ENCODE results near the gene C1orf53. TPM values are rescaled to one million over a fixed set of nuclear protein-coding genes. Genes with fewer than 3 reads are reported as not detected.

Gene C1orf53
- total and polyA plus RNA-seq, 9 of the 15 experiments (the other 6 are each of a cell fraction or from before 2014, with no cell fraction given), result 0.31 to 3.2 (median 2.3) TPM

- TF ChIP-seq, protein P1, sequence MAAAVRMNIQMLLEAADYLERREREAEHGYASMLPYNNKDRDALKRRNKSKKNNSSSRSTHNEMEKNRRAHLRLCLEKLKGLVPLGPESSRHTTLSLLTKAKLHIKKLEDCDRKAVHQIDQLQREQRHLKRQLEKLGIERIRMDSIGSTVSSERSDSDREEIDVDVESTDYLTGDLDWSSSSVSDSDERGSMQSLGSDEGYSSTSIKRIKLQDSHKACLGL (CRISPR knock-in tag; IDR thresholded peaks at IDR 0.05; ENCODE audit: borderline replicate concordance, poor library complexity, severe bottlenecking), result no peak
- no peak for TF ChIP-seq ZNF830 (CRISPR knock-in tag; IDR thresholded peaks at IDR 0.05)
- no peak for TF ChIP-seq ZBTB26 (CRISPR knock-in tag; IDR thresholded peaks at IDR 0.05)
- TF ChIP-seq E2F5 (CRISPR knock-in tag; IDR thresholded peaks at IDR 0.05), result no peak
- TF ChIP-seq POLR3A (IDR thresholded peaks at IDR 0.05; ENCODE audit: borderline replicate concordance, extremely low read depth, insufficient read depth, insufficient read length), result no peak
- peak; percentile 13; the same call in 1 of the 2 replicates for TF ChIP-seq ZBTB9 (CRISPR knock-in tag; IDR thresholded peaks at IDR 0.05)
- TF ChIP-seq, protein P2, sequence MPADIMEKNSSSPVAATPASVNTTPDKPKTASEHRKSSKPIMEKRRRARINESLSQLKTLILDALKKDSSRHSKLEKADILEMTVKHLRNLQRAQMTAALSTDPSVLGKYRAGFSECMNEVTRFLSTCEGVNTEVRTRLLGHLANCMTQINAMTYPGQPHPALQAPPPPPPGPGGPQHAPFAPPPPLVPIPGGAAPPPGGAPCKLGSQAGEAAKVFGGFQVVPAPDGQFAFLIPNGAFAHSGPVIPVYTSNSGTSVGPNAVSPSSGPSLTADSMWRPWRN (IDR thresholded peaks at IDR 0.05; ENCODE audit: low read depth), result no peak
- TF ChIP-seq KLF13 (tag; IDR thresholded peaks at IDR 0.05; ENCODE audit: borderline replicate concordance, low read depth), result no peak
- no peak for TF ChIP-seq ZNF217 (CRISPR knock-in tag; IDR thresholded peaks at IDR 0.05)
- TF ChIP-seq, protein P3, sequence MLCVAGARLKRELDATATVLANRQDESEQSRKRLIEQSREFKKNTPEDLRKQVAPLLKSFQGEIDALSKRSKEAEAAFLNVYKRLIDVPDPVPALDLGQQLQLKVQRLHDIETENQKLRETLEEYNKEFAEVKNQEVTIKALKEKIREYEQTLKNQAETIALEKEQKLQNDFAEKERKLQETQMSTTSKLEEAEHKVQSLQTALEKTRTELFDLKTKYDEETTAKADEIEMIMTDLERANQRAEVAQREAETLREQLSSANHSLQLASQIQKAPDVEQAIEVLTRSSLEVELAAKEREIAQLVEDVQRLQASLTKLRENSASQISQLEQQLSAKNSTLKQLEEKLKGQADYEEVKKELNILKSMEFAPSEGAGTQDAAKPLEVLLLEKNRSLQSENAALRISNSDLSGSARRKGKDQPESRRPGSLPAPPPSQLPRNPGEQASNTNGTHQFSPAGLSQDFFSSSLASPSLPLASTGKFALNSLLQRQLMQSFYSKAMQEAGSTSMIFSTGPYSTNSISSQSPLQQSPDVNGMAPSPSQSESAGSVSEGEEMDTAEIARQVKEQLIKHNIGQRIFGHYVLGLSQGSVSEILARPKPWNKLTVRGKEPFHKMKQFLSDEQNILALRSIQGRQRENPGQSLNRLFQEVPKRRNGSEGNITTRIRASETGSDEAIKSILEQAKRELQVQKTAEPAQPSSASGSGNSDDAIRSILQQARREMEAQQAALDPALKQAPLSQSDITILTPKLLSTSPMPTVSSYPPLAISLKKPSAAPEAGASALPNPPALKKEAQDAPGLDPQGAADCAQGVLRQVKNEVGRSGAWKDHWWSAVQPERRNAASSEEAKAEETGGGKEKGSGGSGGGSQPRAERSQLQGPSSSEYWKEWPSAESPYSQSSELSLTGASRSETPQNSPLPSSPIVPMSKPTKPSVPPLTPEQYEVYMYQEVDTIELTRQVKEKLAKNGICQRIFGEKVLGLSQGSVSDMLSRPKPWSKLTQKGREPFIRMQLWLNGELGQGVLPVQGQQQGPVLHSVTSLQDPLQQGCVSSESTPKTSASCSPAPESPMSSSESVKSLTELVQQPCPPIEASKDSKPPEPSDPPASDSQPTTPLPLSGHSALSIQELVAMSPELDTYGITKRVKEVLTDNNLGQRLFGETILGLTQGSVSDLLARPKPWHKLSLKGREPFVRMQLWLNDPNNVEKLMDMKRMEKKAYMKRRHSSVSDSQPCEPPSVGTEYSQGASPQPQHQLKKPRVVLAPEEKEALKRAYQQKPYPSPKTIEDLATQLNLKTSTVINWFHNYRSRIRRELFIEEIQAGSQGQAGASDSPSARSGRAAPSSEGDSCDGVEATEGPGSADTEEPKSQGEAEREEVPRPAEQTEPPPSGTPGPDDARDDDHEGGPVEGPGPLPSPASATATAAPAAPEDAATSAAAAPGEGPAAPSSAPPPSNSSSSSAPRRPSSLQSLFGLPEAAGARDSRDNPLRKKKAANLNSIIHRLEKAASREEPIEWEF (CRISPR knock-in tag; IDR thresholded peaks at IDR 0.05), result no peak
- no peak for TF ChIP-seq MYBL2 (IDR thresholded peaks at IDR 0.05; ENCODE audit: low read depth)
- no peak for TF ChIP-seq MYBL2 (CRISPR knock-in tag; IDR thresholded peaks at IDR 0.05; ENCODE audit: borderline replicate concordance)
- TF ChIP-seq POLR2H (tag; IDR thresholded peaks at IDR 0.05; ENCODE audit: low read depth), result no peak
- TF ChIP-seq DACH1 (IDR thresholded peaks at IDR 0.05; ENCODE audit: partially characterized antibody), result no peak
- TF ChIP-seq ZNF431 (CRISPR knock-in tag; IDR thresholded peaks at IDR 0.05), result no peak
- no peak for TF ChIP-seq SAP30 (IDR thresholded peaks at IDR 0.05; ENCODE audit: borderline replicate concordance, insufficient read depth, low read depth, low read length, poor library complexity, severe bottlenecking)
- no peak for TF ChIP-seq TEAD2 (tag; IDR thresholded peaks at IDR 0.05)
- no peak for TF ChIP-seq ZNF586 (CRISPR knock-in tag; conservative IDR thresholded peaks at IDR 0.05)
Measured at GRCh38 chr1:197944485-197944884, 42.1 kb downstream of the C1orf53 start (continued).
